Sigmoid colon (tissue), 4 donors: Measurements from ENCODE around the gene MARCHF9.

ENCODE experiments used
- EP300 ChIP-seq, 4 donors: sonication (generic); formaldehyde crosslinking; IDR thresholded peaks; one replicate each; pipeline ENCODE4 v1.6.1; 2017; ENCODE audit warnings: antibody characterized with exemption in 4 of 4
- POLR2A ChIP-seq, 2 donors: fragments of 450-650 bp; IDR thresholded peaks; one replicate each; pipeline ENCODE4 v1.6.1; 2016; ENCODE audit warnings: antibody characterized with exemption in 2 of 2, mild to moderate bottlenecking in 2 of 2, moderate library complexity in 2 of 2
- POLR2AphosphoS5 ChIP-seq, 4 donors: sonication (generic); formaldehyde crosslinking; IDR thresholded peaks; one replicate each; pipeline ENCODE4 v1.6.1; 2017; ENCODE audit warnings: antibody characterized with exemption in 4 of 4
- TF ChIP-seq, protein P1 (sequence below), 4 experiments: fragments of 450-650 bp in 3 of 4; fragments of 200-600 bp in 1 of 4; IDR thresholded peaks; one replicate each; pipeline ENCODE4 v1.5.1; 2016 to 2019; ENCODE audit warnings: antibody characterized with exemption in 4 of 4, mild to moderate bottlenecking in 3 of 4, moderate library complexity in 2 of 4

- TF ChIP-seq POLR2AphosphoS5 (IDR thresholded peaks at IDR 0.05), result no peak
- TF ChIP-seq, protein P1, sequence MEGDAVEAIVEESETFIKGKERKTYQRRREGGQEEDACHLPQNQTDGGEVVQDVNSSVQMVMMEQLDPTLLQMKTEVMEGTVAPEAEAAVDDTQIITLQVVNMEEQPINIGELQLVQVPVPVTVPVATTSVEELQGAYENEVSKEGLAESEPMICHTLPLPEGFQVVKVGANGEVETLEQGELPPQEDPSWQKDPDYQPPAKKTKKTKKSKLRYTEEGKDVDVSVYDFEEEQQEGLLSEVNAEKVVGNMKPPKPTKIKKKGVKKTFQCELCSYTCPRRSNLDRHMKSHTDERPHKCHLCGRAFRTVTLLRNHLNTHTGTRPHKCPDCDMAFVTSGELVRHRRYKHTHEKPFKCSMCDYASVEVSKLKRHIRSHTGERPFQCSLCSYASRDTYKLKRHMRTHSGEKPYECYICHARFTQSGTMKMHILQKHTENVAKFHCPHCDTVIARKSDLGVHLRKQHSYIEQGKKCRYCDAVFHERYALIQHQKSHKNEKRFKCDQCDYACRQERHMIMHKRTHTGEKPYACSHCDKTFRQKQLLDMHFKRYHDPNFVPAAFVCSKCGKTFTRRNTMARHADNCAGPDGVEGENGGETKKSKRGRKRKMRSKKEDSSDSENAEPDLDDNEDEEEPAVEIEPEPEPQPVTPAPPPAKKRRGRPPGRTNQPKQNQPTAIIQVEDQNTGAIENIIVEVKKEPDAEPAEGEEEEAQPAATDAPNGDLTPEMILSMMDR (IDR thresholded peaks at IDR 0.05), result no peak
- no peak for TF ChIP-seq EP300 (IDR thresholded peaks at IDR 0.05)
- no peak for TF ChIP-seq POLR2A (IDR thresholded peaks at IDR 0.05)
Measured at GRCh38 chr12:57741844-57742738, 12.8 kb upstream of the MARCHF9 start.
